ENCODE measurements around the gene RNF115.
"Not testable (repeated sequence)": the region's sequence is repeated elsewhere in the genome, so short reads cannot be mapped to it uniquely, and the experiment has no call there.

Gene RNF115

DNA sequence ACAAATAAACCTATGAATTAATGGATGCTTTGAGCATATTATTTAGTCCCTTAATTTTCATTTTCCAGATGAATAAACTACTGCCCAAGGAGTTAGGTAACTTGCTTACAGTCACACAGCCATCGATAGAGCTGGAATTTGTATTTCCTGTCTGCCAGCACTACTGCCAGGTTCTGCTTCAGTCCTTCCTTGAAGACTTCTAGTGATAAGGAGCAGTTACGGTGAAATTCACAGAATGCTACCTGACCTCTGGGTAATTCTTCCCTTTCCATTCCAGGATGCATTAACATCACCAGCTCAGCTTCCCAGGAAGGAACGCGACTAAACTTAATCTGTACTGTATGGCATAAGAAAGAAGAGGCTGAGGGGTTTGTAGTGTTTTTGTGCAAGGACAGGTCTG lies 93.4 kb downstream of the RNF115 start:
- no peak for DNase-seq (ENCODE audit: low spot score)

GRCh38 chr1:145729666-145730436 lies 94.0 kb downstream of the RNF115 start:
- no peak for DNase-seq (ENCODE audit: low spot score)

DNA sequence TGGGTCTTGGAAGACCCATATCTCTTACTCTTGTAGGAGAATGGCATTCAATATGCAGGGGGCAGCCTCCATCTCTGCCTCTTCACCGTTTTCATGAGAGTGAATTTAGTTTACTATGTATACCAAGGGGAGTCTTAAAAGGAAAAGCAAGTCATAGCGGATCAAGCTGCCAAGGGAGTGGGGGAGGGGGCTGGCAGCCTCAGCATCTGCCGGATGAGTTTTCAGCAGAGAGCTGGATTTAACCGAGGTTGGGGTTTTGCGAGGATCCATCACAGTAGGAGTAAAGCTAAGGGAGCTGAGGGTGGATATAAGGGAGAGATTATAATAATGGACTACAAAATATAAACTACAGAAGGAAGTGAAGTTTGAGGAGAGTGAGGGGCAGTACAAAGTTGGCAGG lies 94.7 kb downstream of the RNF115 start:
- no peak for DNase-seq (ENCODE audit: low spot score)

- DNase-seq (ENCODE audit: low spot score) = not testable (repeated sequence)
These were observed 97.7 kb downstream of the RNF115 start for GRCh38 chr1:145726193-145726592.

DNA sequence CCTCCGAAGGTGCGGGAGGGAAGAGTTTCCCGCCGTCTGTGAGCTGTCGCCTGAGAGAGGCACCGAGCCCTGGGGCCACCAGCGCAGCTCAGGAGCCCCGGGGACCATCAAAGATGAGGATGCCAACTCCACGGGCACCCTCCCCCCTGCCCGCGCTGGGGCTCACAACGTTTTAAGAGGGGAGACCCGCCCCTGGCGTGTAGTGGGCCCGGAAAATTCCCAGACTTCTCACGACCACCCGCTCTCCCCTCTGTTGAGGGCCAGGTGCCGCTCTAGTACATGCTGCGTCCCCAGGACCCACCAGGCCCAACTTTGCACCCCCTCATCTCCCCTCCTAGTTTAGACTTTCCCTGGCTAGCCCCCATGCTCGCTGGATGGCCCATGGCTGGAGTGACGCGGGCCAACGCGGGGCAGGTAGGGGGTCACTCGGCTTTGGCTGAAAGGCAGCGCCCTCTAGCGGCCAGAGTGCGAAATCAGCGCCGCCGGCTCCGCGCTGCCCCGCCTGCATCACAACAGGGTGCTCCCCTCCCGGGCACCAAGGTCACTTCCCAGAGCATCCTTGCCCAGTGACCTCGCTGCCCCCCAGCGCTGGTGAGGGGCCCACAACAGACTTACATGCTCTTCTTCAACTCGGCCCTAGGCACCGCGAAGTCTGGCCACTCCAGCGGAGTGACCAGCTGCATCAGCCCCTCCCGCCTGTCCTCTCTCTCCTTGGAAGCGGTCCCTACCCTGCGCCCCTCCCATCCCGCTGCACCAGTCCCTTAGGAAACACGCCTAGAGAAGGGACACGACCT lies 102.8 kb downstream of the RNF115 start:
- DNase-seq (ENCODE audit: low spot score) = peak; percentile 93

DNA sequence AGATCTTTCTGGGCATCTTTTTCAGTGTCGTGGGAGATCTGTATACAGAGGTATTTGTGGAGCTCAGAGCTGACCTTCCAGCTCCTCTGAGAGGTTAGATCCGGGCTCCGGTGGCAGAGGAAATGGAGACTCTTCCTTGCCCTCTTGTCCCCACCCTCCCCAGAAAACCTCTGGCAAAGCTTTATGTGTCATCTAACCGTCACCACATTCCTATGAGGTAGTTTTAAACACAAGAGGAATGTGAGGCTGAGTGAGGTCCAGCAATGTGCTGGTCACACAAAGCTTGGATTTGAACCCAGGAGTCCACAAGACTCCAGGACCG lies 103.4 kb downstream of the RNF115 start:
- no peak for DNase-seq (ENCODE audit: low spot score)

DNA sequence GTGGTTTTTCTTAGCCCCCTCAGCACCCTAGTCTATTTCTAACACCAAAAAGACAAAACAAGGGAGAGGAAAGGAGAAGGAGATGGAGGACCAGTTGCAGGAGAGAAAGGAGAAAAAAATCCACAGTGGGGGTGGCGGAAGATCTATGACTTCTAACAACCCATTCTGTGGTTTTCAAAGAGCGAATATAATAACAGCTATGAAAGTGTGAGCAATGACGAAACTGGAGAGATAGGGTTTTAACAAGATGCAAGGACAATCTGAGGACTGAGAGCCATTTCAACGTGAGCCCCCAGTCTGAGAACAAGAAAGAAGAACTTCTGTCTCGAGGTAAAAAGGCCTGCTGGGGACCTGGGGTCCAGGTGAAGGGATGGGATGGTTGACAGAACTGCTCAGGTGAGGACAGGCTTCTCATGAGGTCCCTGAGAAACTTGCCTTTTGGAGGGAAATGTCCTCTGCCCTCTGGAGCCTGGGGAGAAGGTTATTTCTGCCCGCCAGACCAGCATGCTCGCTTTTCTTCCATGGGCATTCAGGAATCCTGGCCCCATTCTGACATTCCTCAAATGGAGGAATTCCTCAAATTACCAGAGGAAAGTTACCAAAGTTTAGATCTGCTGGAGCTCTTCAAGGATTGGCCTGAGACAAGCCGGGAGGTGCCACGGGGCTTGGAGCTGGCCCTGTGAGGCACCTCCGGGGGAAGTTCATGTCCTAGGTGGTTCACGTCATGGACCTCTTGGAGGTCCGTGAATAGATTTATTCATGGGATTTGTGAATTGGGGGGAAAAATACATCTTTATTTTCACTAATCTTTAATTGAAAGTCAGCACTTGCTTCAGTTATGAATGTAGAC lies 104.4 kb downstream of the RNF115 start, which contains the start of gene CD160:
Gene CD160 (plus strand): TSS at position 270 of the 850 bp plus-strand sequence. CDS start 8,829 bp downstream, outside the sequence.
- DNase-seq (ENCODE audit: low spot score) = no peak

DNA sequence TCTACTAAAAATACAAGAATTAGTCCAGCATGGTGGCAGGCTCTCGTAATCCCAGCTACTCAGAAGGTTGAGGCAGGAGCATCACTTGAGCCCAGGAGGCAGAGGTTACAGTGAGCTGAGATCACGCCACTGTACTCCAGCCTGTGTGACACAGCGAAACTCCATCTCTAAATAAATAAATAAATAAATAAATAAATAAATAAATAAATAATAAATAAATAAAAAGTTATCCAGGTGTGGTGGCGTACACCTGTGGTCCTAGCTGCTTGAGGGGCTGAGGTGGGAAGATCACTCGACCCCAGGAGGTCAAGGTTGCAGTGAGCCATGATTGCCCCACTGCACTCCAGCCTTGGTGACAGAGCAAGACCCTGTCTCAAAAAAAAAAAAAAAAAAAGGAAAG lies 105.4 kb downstream of the RNF115 start:
- not testable (repeated sequence) for DNase-seq (ENCODE audit: low spot score)

DNA sequence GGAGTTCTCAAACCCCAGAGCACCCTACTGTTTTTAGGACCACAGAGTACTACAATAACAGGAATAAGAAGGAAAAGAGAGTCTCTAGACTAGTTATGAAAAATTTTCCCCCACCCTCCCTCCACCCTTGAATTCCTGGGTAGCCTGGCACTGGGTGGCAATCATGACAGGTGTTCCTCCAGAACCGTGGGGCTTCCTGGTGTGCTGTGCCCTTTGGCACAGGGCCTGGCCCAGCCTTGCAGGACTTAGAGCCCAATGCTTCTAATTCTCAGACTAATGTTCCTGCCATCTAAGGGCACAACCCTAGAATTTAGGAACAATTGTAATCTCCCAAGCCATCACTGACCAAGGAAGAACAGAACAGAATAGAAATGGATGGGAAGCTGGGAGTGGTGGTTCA lies 106.1 kb downstream of the RNF115 start:
- DNase-seq (ENCODE audit: low spot score) = no peak

DNA sequence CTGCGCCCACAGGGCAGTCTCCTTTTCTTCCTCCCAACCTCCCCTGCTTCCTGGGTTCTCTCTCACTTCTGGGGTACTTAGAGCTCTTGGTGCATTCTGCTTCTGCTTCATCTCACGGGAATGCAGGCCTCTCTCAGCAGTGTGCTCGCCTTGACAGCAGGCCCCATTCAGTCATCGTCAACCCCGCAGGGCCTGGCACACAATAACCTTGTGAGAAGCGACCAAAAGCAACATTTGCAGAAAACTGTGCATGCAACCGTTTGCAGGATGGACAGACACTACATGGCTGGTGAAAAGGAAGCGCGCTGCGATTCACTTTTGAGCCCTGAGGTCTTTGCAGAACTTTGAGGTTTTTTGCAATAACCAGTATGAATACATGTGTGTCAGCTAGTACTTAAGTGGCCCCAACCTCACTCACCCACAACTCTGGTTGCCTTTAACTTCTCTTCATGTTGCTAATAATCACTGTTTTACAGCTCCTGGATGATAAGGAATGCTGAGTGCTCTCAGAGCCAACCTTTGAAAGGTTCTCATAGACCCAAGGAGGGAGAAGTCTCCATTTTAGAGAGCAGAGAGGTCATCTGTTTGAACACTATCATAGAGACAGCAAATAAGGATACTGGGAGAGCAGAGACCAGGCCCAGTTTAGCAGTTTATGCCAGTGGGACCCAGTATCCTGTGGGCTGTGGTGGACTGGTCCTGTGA lies 107.1 kb downstream of the RNF115 start:
- DNase-seq (ENCODE audit: low spot score) = no peak

- DNase-seq (ENCODE audit: low spot score) = no peak
These were observed 109.3 kb downstream of the RNF115 start for GRCh38 chr1:145714524-145715111.

DNA sequence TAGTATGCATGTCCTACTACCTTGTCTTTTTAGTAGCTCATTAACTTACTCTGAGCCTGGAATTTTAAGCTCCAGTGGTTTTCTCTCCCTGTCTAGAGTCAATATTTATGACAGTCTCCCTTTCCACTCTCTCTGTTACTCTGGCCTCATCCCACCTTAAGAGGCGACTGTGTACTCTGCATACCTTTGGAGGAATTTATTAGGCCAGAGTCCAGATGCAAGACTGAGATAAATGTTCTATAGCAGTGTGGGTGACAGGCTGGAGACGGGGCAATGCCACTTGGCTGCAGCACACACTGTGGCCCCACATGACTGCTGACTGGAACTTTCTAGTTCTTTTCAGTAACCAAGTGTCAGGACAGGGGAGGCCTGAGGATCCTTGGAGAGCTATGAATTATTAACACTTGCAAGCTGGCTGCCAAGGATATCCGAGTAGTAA lies 112.7 kb downstream of the RNF115 start:
- no peak for DNase-seq (ENCODE audit: low spot score)

DNA sequence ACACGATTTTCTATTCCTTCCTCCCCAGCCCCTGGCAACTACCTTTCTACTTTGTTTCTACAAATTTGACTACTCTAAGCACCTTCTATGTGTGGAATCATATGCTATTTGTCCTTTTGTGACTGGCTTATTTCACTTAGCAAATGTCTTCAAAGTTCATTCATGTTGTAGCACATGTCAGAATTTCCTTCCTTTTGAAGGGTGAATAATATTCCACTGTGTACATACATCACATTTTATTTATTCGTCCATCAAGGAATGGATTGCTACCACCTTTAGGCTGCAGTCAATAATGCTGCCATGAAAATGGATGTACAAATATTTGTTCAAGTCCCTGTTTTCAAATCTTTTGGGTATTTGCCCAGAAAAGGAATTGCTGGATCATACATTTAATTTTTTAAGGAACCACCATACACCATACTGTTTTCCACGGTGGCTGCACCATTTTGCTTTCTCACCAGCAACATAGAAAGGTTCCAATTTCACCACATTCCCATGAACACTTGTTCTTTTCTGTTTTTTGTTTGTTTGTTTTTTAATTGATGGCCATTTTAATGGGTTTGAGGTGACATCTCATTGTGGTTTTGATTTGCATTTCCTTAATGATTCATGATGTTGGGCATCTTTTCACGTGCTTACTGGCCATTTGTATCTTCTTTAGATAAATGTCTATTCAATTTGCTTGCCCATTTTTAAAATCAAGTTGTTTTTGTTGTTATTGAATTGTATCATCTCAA lies 113.4 kb downstream of the RNF115 start:
- no peak for DNase-seq (ENCODE audit: low spot score)

DNA sequence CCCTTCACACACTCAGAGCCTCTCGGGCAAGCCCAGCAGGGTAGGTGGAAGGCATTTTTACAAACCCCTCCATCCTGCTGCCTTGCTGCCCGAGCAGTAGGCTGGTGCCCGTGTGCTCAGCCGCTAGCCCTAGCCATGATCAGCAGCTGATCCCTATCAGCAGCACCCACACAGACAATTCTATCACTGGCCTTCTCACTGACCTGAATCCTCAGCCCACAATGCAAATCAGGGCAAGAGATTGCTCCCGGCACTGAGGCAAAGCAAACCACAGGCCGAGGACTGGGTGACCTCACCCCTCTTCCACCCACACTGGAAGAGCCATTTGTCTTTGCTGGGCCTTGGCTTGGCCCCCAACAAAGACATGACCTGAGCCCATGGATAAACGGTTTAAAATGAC lies 115.8 kb downstream of the RNF115 start:
- no peak for DNase-seq (ENCODE audit: low spot score)

- DNase-seq (ENCODE audit: low spot score) = no peak
These were observed 116.6 kb downstream of the RNF115 start, which contains the start of gene PDZK1 for GRCh38 chr1:145707183-145707867. Gene PDZK1, minus strand, starts transcription at chr1:145707368. Its CDS starts 19,347 bp downstream, at chr1:145688021.

- no peak for DNase-seq (ENCODE audit: low spot score)
These were observed 117.7 kb downstream of the RNF115 start for GRCh38 chr1:145706086-145706664.

DNA sequence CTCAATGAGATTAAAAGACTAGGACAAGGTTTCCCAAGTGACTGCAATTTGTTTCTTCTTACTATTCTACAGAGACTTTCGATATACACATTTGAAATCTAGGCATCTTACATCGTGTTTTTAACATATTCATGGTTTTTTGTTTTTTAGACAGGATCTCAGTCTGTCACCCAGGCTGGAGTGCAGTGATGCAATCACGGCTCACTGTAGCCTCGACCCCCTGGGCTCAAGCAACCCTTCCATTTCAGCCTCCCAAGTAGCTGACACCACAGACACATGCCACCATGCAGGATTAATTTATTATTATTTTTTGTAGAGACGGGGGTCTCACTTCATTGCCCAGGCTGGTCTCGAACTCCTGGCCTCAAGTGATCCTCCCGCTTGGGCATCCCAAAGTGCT lies 118.3 kb downstream of the RNF115 start:
- no peak for DNase-seq (ENCODE audit: low spot score)

- no peak for DNase-seq (ENCODE audit: low spot score)
These were observed 121.1 kb downstream of the RNF115 start for GRCh38 chr1:145702826-145703225.

DNA sequence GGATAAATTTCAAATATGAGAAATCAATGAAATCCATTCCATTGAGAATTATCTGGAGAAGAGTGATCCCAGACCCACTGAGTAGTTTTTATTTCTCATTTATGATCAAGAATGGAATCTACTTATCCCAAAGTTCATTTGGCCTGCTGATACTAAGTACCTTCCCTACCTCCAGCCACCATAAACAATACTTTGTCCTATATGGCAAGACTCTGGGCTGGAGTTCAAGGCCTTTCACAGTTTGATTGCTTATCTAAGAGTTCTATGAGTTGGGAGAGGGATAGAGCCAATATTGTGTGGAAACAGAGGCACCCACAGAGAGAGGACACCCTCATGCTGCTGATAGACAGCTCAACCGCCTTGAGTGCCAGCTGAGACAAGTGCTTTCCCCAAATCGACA lies 121.8 kb downstream of the RNF115 start:
- no peak for DNase-seq (ENCODE audit: low spot score)
